ENCODE results near the gene STX3. TPM values are rescaled to one million over a fixed set of nuclear protein-coding genes. Genes with fewer than 3 reads are reported as not detected.
"Not testable (repeated sequence)": the region's sequence is repeated elsewhere in the genome, so short reads cannot be mapped to it uniquely, and the experiment has no call there.

Gene STX3
- total RNA-seq, 2 experiments from 2014 or later = 5.4 to 5.5 TPM

DNA sequence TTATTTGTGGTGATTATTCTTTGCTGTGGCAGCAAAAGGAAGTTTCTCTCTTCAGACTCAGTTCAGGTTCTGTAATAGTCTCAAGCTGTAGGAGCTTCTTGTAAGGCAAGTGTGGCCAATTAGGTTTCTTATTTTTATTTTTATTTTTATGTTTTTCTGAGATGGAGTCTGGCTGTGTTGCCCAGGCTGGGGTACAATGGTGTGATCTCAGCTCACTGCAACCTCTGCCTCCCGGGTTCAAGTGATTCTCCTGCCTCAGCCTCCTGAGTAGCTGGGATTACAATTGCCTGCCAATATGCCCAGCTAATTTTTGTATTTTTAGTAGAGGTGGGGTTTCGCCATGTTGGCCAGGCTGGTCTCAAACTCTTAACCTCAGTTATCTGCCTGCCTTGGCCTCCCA lies 94.4 kb downstream of the STX3 start:
- H3K27ac Mint-ChIP-seq; H3K4me1 Mint-ChIP-seq (ENCODE audit: low read depth); DNase-seq; H3K36me3 Mint-ChIP-seq (ENCODE audit: low read depth); CTCF ChIA-PET; intact Hi-C loops (cut with micrococcal nuclease); H3K4me3 Mint-ChIP-seq; H3K27me3 Mint-ChIP-seq (ENCODE audit: low read depth); H3K9me3 Mint-ChIP-seq: not testable (repeated sequence)

DNA sequence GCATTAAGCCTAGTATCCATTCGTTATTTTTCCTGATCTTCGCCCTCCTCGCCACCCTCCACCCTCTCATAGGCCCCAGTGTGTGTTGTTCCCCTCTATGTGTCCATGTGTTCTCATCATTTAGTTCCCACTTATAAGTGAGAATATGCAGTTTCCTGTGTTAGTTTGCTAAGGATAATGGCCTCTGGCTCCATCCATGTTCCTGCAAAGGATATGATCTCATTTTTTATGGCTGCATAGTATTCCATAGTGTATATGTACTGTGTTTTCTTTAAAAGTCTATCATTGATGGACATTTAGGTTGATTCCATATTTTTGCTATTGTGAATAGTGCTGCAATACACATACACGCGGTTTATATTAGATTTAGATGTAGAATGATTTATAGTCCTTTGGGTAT lies 96.2 kb downstream of the STX3 start:
- CTCF ChIA-PET; H3K4me3 Mint-ChIP-seq; H3K36me3 Mint-ChIP-seq (ENCODE audit: low read depth); H3K27me3 Mint-ChIP-seq (ENCODE audit: low read depth); intact Hi-C loops (cut with micrococcal nuclease); H3K4me1 Mint-ChIP-seq (ENCODE audit: low read depth); DNase-seq; H3K27ac Mint-ChIP-seq; H3K9me3 Mint-ChIP-seq: not testable (repeated sequence)

DNA sequence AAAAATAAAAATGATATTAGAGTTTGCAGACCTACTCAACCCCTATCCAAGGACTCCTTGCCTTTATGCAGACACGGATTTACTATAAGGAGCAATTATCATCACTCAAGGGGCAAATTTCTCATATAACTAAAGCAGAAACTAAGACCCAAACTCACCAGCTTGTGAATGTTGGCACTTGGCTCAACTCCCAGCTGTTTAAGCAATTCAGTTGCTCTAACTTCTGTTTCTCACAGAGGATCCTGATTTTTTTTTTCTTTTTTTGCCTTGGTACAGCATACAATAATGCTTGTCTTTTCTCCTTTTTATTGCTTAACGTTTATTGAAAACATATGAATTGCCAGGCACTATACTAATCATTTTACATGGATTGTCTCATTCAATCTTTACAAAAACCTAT lies 99.7 kb downstream of the STX3 start:
- no peak for DNase-seq
- no peak overlapping the region for H3K27ac Mint-ChIP-seq
- H3K4me1 Mint-ChIP-seq (ENCODE audit: low read depth) = peaks cover 12% of the 10 kb centered on the region
- peaks cover 7% of the 10 kb centered on the region for H3K27me3 Mint-ChIP-seq (ENCODE audit: low read depth)
- intact Hi-C loops (cut with micrococcal nuclease) = loop anchor here (5.0 kb wide), 1 partner anchor 43 kb away; the partner anchor contains the start of gene MRPL16
- no peaks in the 10 kb centered on the region for H3K36me3 Mint-ChIP-seq (ENCODE audit: low read depth)
- CTCF ChIA-PET = no interaction called here
- no peaks in the 10 kb centered on the region for H3K9me3 Mint-ChIP-seq
- H3K4me3 Mint-ChIP-seq = no peak overlapping the region

Other genes starting within 250 kb of the STX3 start
- not detected for gene OR4D9, start 243.8 kb upstream of the STX3 start, total RNA-seq
- gene OSBP, start 139.6 kb upstream of the STX3 start, total RNA-seq = 10 to 100 TPM; 33.9 to 37.0 TPM
- 10 to 100 TPM; 56.7 to 56.8 TPM for gene PATL1, start 86.3 kb upstream of the STX3 start, total RNA-seq
- not detected for gene OR10V1, start 41.5 kb upstream of the STX3 start, total RNA-seq
- gene MRPL16, start 55.4 kb downstream of the STX3 start, total RNA-seq = 10 to 100 TPM; 59.5 to 63.2 TPM
- gene CBLIF, start 90.1 kb downstream of the STX3 start, total RNA-seq = not detected
- not detected for gene TCN1, start 111.1 kb downstream of the STX3 start, total RNA-seq
- not detected for gene OOSP3, start 123.4 kb downstream of the STX3 start, total RNA-seq
- not detected for gene OOSP1, start 183.1 kb downstream of the STX3 start, total RNA-seq
- not detected for gene OOSP4A, start 208.7 kb downstream of the STX3 start, total RNA-seq

Measured in activated naive CD4-positive, alpha-beta T cell treated with anti-CD3 and anti-CD28 coated beads for 36 hours (primary cell).